Measurements from ENCODE around the gene TJP2.
"Not testable (repeated sequence)": the region's sequence is repeated elsewhere in the genome, so short reads cannot be mapped to it uniquely, and the experiment has no call there.

TJP2 gene

DNA sequence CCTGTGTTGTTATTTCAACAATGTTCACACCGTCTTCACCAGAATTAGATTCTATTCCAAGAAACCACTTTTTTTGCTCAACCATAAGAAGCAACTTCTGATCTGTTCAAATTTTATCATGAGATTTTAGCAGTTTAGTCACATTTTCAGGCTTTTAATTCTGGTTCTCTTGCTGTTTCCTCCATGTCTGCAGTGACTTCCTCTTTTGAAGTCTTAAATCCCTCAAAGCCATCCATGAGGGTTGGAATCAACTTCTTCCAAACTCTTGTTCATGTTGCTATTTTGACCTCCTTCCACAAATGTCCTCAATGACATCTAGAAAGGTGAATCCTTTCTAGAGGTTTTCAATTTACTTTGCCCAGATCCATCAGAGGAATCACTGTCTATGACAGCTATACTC is 125.2 kb downstream of the TJP2 start:
- H3K9me3 Mint-ChIP-seq: no peaks in the 10 kb centered on the region
- H3K27ac Mint-ChIP-seq: no peak overlapping the region
- H3K4me1 Mint-ChIP-seq: no peaks in the 10 kb centered on the region
- ATAC-seq (no peak), DNase-seq (ENCODE audit: low spot score in 2 of 2) (no peak)
- H3K36me3 Mint-ChIP-seq: no peaks in the 10 kb centered on the region
- H3K4me3 Mint-ChIP-seq: no peak overlapping the region

DNA sequence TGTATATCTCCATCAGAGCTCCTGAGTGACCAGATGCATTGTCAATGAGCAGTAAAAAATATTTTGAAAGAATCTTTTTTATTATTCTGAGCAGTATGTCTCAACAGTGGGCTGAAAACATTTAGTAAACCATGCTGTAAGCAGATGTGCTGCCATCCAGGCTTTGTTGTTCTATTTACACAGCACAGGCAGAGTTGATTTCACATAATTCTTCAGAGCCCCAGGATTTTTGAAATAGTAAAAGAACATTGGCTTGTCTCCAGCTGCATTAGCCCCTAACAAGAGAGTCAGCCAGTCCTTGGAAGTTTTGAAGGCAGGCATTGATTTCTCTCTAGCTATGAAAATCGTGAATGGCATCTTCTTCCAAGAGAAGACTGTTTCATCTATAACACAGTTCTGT is 125.7 kb downstream of the TJP2 start:
- Mint-ChIP-seq H3K4me3 (no peak overlapping the region), H3K4me1 (no peaks in the 10 kb centered on the region), H3K36me3 (no peaks in the 10 kb centered on the region), H3K9me3 (no peaks in the 10 kb centered on the region), H3K27ac (no peak overlapping the region)
- ATAC-seq (no peak), DNase-seq (ENCODE audit: low spot score in 2 of 2) (no peak)

DNA sequence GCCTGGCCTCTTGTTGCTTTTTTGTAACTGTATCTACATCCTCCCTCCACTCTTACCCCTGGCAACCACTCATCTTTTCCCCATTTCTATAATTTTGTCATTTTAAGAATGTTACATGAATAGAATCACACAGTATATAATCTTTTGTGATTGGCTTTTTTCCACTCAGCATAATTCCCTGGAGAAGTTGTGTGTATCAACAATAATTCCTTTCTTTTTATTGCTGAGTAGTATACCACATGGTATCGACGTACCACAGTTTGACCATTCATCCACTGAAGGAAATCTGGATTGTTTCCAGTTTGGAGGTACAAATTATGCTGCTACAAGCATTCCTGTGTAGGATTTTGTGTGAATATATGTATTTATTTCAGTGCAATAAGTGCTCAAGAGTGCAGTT is 129.3 kb downstream of the TJP2 start:
- no peak for DNase-seq (ENCODE audit: low spot score in 2 of 2)
- Mint-ChIP-seq H3K9me3 (no peaks in the 10 kb centered on the region), H3K36me3 (no peaks in the 10 kb centered on the region), H3K4me3 (no peak overlapping the region), H3K27ac (no peak overlapping the region), H3K4me1 (no peaks in the 10 kb centered on the region)
- ATAC-seq: no peak

DNA sequence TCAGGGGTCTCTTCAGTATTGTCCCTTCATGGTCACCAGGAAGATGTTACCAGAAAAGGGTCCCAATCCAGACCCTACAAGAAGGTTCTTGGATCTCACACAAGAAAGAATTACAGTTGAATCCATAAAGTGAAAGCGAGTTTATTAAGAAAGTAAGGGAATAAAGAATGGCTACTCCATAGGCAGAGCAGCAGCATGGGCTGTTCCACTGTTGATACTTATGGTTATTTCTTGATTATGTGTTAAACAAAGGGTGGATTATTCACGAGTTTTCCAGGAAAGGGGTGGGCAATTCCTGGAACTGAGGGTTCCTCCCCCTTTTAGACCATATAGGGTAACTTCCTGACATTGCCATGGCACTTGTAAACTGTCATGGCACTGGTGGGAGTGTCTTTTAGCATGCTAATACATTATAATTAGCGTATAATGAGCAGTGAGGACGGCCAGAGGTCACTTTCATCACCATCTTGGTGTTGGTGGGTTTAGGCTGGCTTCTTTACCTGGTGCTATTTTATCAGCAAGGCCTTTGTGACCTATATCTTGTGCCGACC is 132.9 kb downstream of the TJP2 start:
- not testable (repeated sequence) for H3K9me3 Mint-ChIP-seq; H3K36me3 Mint-ChIP-seq; DNase-seq (ENCODE audit: low spot score in 2 of 2); H3K4me1 Mint-ChIP-seq; H3K4me3 Mint-ChIP-seq; H3K27ac Mint-ChIP-seq; ATAC-seq

DNA sequence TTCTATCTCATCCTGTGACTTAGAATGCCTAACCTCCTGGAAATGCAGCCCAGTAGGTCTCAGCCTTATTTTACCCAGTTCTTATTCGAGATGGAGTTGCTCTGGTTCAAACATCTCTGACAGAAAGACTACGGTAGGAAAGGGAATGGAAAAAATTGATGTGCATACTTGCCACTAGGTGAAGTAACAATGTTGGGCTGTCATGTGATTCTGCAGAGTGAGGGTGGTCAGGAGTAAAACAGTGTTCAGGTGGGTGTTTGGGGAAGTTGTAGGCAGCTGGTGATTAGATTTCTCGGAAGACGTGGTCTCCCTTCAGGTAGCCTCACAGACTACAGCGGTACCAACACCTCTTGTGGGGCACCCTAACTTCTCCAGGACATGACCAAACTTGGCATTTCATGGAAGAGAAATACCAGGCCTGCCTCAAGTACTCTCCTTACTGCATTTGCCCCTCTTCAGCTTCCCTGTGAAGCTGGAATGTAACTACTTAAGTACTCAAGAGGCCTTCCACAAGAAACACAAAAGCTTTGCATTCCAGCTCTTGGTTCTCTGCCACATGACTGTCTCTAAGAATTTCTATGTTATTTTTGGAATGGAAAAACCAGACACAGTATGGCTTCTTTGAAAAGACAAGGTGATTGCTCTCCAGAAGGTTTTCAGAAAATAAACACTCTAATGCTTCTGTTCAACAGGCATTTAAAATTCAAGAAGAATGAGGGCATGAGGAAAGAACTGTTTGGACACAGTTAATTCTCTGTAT is 133.5 kb downstream of the TJP2 start:
- DNase-seq (ENCODE audit: low spot score in 2 of 2) (no peak), ATAC-seq (no peak)
- no peaks in the 10 kb centered on the region for H3K36me3 Mint-ChIP-seq
- peaks cover 4% of the 10 kb centered on the region for H3K9me3 Mint-ChIP-seq
- H3K27ac Mint-ChIP-seq: no peak overlapping the region
- no peak overlapping the region for H3K4me3 Mint-ChIP-seq
- no peaks in the 10 kb centered on the region for H3K4me1 Mint-ChIP-seq

DNA sequence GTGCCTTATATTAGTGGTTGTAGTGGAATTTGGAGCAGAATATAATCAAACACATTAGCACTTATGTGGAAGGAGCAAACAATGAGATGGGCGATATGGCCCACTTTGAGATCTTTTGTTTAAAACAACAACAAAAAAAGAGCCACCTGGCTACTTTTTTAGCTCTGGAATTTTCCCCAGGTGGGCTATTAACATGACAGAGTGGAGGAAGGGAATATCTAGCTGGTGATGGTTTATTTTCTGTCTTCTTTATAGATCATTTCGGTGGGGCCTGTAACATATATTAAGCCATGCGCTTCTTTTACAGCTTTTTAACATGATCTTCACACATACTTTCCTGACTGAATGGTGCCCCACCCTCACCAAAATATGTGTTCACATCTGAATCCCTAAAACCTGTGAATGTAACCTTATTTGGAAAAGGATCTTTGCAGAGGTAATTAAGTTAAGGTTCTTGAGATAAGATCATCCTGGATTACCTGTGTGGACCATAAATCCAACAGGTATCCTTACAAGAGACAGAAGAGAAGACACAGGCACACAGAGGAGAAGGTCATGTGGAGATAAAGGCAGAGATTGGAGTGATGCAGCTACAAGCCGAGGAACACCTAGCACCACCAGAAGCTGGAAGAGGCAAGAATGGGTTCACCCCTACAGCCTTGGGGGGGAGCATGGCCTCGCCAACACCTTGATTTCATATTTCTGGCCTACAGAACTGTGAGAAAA is 134.3 kb downstream of the TJP2 start:
- no peak overlapping the region for H3K27ac Mint-ChIP-seq
- no peaks in the 10 kb centered on the region for H3K36me3 Mint-ChIP-seq
- H3K4me1 Mint-ChIP-seq: no peaks in the 10 kb centered on the region
- no peak for ATAC-seq
- no peak overlapping the region for H3K4me3 Mint-ChIP-seq
- H3K9me3 Mint-ChIP-seq: peaks cover 4% of the 10 kb centered on the region
- no peak for DNase-seq (ENCODE audit: low spot score in 2 of 2)

DNA sequence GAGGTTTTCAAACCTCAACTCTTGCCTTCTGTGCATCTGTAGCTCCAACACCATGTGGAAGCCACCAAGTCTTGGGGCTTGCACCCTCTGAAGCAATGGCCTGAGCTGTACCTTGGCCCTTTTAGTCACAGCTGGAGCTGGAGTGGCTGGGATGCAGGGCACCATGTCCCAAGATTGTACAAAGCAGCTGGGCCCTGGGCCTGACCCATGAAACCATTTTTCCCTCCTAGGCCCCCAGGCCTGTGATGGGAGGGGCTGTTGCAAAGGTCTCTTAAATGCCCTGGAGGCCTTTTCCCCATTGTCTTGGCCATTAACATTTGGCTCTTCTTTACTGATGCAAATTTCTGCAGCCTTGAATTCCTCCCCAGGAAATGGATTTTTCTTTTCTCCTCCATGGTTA is 139.1 kb downstream of the TJP2 start:
- Mint-ChIP-seq H3K27ac (no peak overlapping the region), H3K4me3 (no peak overlapping the region), H3K9me3 (peaks cover 11% of the 10 kb centered on the region), H3K36me3 (no peaks in the 10 kb centered on the region), H3K4me1 (peaks cover 2% of the 10 kb centered on the region)
- DNase-seq (ENCODE audit: low spot score in 2 of 2): no peak
- ATAC-seq: no peak

DNA sequence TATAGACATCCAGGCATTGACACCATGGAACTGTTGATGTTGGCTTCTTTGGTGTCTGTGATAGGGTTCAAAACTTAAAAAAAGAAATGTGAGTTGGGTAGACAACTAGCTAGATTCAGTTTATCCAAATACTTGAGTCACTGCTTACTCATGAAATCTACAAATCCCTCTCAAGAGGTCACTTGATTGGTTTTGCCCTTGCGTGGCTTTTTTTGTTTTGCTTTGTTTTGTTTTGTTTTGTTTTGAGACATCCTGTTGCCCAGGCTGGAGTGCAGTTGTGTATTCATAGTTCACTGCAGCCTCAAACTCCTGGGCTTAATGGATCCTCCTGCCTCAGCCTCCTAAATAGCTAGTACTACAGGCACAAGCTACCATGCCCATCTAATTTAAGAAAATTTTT is 140.5 kb downstream of the TJP2 start:
- no peak overlapping the region for H3K4me3 Mint-ChIP-seq
- H3K4me1 Mint-ChIP-seq: peaks cover 5% of the 10 kb centered on the region
- no peak for ATAC-seq
- H3K36me3 Mint-ChIP-seq: no peaks in the 10 kb centered on the region
- H3K9me3 Mint-ChIP-seq: peaks cover 11% of the 10 kb centered on the region
- no peak for DNase-seq (ENCODE audit: low spot score in 2 of 2)
- no peak overlapping the region for H3K27ac Mint-ChIP-seq

DNA sequence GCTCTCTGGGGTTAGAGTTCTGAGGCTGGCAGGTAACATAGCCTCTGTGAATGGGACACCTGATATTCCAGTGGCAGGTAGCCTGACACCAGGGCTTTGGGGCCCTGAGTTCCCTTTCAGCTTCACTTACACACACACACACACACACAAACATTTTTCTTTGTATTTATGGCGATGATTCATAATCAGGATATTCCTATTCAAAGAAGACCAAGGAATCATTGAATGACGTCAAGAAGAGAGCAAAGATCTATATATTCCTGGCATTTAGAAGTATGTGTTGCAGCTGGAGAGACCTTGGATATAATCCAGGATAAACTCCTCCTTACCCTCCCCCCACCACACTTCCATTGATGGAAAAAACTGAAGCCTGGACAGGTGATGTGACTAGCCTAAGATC is 143.0 kb downstream of the TJP2 start:
- ATAC-seq (no peak), DNase-seq (ENCODE audit: low spot score in 2 of 2) (no peak)
- Mint-ChIP-seq H3K27ac (no peak overlapping the region), H3K36me3 (no peaks in the 10 kb centered on the region), H3K4me3 (no peak overlapping the region), H3K9me3 (peaks cover 8% of the 10 kb centered on the region), H3K4me1 (peaks cover 5% of the 10 kb centered on the region)

DNA sequence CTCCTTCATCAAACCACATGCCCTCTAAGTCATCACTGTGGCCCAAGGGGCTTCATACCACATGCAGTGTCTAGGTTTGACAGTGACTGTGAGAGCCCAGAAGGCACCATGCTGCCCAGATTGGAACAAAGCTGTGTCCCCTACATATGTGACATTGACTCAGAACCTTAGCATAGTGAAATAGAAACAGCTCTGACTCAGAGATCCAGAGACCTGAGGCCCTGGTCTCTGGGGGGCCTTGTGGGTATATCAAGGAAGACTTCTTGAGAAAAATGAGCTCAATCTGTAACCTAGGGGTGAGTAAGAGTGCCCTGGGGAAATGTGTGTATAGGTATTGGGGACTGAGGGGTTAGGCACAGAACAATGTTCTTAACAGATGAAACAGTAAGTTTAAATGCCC is 143.8 kb downstream of the TJP2 start:
- peak in 1 of 2 donors; percentile 52 for DNase-seq (ENCODE audit: low spot score in 2 of 2)
- H3K36me3 Mint-ChIP-seq: no peaks in the 10 kb centered on the region
- peaks cover 7% of the 10 kb centered on the region for H3K9me3 Mint-ChIP-seq
- ATAC-seq: peak; percentile 95
- no peak overlapping the region for H3K4me3 Mint-ChIP-seq
- peaks cover 5% of the 10 kb centered on the region for H3K4me1 Mint-ChIP-seq
- H3K27ac Mint-ChIP-seq: no peak overlapping the region

DNA sequence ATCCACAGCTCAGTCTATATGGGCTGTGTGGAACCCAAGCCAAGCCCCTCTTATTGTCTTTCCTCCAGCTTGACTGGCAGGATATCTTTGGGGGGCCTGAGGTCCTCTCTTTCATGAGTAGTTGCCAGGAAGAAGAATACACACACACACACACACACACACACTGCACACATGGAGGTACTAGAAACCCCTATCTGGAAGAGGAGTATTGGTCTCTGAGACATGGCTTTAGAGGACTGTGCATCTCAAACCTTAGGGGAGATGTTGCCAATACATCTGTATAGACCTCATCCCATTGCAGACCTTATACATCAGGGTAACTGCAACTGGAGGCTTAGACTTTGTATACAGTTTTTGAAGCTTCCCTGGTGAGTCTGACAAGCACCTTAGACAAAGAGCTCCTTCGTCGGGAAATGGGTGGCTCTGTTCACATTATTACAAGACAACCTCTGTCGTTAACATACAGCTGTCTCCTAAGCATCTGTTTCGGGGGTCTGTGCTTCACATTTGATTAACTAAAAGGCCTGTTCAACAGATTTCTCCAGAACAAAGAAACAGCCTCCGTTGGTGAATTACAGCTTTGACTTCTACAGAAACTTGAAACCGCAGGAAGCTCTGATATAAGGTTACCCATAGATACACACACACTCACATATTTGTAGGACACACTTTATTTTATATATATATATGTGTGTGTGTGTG is 145.4 kb downstream of the TJP2 start:
- no peak for ATAC-seq
- no peak overlapping the region for H3K27ac Mint-ChIP-seq
- no peaks in the 10 kb centered on the region for H3K9me3 Mint-ChIP-seq
- peaks cover 5% of the 10 kb centered on the region for H3K4me1 Mint-ChIP-seq
- peak in 1 of 2 donors; percentile 22 for DNase-seq (ENCODE audit: low spot score in 2 of 2)
- H3K36me3 Mint-ChIP-seq: no peaks in the 10 kb centered on the region
- H3K4me3 Mint-ChIP-seq: no peak overlapping the region

DNA sequence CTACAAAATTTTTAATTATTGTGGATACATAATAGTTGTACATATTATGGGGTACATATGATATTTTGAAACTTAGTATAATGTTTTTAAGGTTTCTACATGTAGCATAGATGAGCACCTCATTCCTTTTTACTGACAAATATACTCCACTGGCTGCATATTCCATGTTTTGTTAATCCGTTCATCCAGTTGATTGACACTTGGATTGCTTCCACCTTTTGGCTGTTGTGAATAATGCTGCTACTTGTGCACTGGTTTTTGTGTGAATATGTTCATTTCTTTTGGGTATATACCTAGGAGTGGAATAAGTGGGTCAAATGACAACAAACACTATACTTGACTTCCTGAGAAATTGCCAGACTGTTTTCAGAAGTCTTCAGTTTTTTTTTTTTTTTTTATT is 148.2 kb downstream of the TJP2 start:
- Mint-ChIP-seq H3K27ac (no peak overlapping the region), H3K4me3 (no peak overlapping the region), H3K4me1 (peaks cover 5% of the 10 kb centered on the region), H3K9me3 (no peaks in the 10 kb centered on the region), H3K36me3 (no peaks in the 10 kb centered on the region)
- ATAC-seq (no peak), DNase-seq (ENCODE audit: low spot score in 2 of 2) (no peak)

DNA sequence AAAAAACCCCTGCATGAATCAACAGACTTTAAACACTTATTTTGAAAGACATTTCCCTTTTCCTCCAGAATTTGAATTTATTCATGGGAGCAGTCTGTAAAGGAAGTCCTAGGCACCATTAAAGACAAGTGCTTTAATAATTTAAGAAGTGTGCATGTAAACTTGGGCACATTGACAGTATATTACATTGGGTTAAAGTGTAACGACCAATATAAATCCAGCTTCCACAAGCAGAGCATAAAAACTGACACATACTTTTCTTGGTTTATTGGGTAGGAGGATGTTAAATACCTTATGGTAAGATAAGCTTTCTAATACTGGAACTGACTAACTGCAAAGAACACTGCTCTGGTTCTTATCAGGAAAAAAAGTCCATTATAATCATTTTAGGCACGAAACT is 149.8 kb downstream of the TJP2 start:
- no peak overlapping the region for H3K27ac Mint-ChIP-seq
- no peak overlapping the region for H3K4me3 Mint-ChIP-seq
- no peaks in the 10 kb centered on the region for H3K36me3 Mint-ChIP-seq
- H3K9me3 Mint-ChIP-seq: no peaks in the 10 kb centered on the region
- ATAC-seq (no peak), DNase-seq (ENCODE audit: low spot score in 2 of 2) (no peak)
- no peaks in the 10 kb centered on the region for H3K4me1 Mint-ChIP-seq

Measured in stimulated activated effector memory CD8-positive, alpha-beta T cell treated with anti-CD3 and anti-CD28 coated beads, Interleukin-12 subunit alpha, Interleukin-12 subunit beta, amount 100 ng/mL, for 72 hours (primary cell).